Gastroesophageal sphincter (tissue), 4 donors: ENCODE data around the gene TEAD2. TPM values are rescaled to one million over a fixed set of nuclear protein-coding genes. Genes with fewer than 3 reads are reported as not detected.

ENCODE experiments used
- ATAC-seq: fragments of 150-250 bp; one replicate; pipeline ENCODE4 v1.9.1; 2016; ENCODE audit warnings: mild to moderate bottlenecking, moderate library complexity
- H3K27ac ChIP-seq, 4 donors: fragments of 200-600 bp; sonication (generic) in 3 of 4; 1 replicate in 3 of 4; 2 replicates in 1 of 4; pipeline ENCODE4 v1.5.1; 2016 to 2019
- H3K27me3 ChIP-seq: fragments of 200-600 bp; sonication (generic); one replicate; pipeline ENCODE4 v1.5.1; 2019
- H3K36me3 ChIP-seq, 2 donors: fragments of 200-600 bp; sonication (generic); one replicate each; pipeline ENCODE4 v1.5.1; 2019; ENCODE audit warnings: control low read depth in 1 of 2
- H3K4me1 ChIP-seq, 3 donors: fragments of 200-600 bp; sonication (generic); 1 replicate in 2 of 3; 2 replicates in 1 of 3; pipeline ENCODE4 v1.5.1; 2016 to 2019; ENCODE audit warnings: control low read depth in 2 of 3
- H3K4me3 ChIP-seq, 2 donors: fragments of 200-600 bp; sonication (generic); one replicate each; pipeline ENCODE4 v1.5.1; 2019; ENCODE audit warnings: mild to moderate bottlenecking in 1 of 2, moderate library complexity in 1 of 2
- H3K9me3 ChIP-seq, 3 donors: fragments of 200-600 bp; sonication (generic); one replicate each; pipeline ENCODE4 v1.5.1; 2017 to 2019; ENCODE audit warnings: control low read depth in 2 of 3
- CTCF ChIP-seq, 4 experiments: fragments of 200-600 bp in 2 of 4; fragments of 450-650 bp in 2 of 4; sonication (generic) in 1 of 4; IDR thresholded peaks; one replicate each; pipeline ENCODE4 v1.5.1; 2017 to 2019; ENCODE audit warnings: antibody characterized with exemption in 4 of 4, mild to moderate bottlenecking in 2 of 4, moderate library complexity in 2 of 4
- EP300 ChIP-seq: sonication (generic); formaldehyde crosslinking; IDR thresholded peaks from one replicate; pipeline ENCODE4 v1.6.1; 2017; ENCODE audit warnings: antibody characterized with exemption, mild to moderate bottlenecking
- POLR2A ChIP-seq, 2 donors: fragments of 450-650 bp; IDR thresholded peaks; one replicate each; pipeline ENCODE4 v1.6.1; 2017; ENCODE audit warnings: antibody characterized with exemption in 2 of 2, mild to moderate bottlenecking in 2 of 2, moderate library complexity in 1 of 2
- POLR2AphosphoS5 ChIP-seq: sonication (generic); formaldehyde crosslinking; IDR thresholded peaks from one replicate; pipeline ENCODE4 v1.6.1; 2017; ENCODE audit warnings: antibody characterized with exemption
- WGBS, 2 donors: methylation state at CpG; one replicate each; pipeline ENCODE4 v1.1.5; 2018; ENCODE audit warnings: low coverage in 1 of 2; 5-methylcytosine and 5-hydroxymethylcytosine counted together
- total RNA-seq, 4 donors: library from RNA; depleted of rRNA; stranded (reverse); fragments of >200 nt; gene quantifications; one replicate each; pipeline ENCODE4 v1.1.0, GENCODE V29; 2016

The TEAD2 gene
- total RNA-seq, 4 donors from 2014 or later: 47.5 to 73.1 (median 51.1) TPM

- peak; percentile 74 for ATAC-seq
- WGBS, 2 donors: 17% methylated on average over 8 of the region's 40 CpGs; no CpG with 5 or more reads in 1 of the 2 donors
- peak within 1 kb of the TSS in 1 of 2 donors; percentile 23 for H3K4me3 ChIP-seq
- no peaks in the 10 kb centered on the region for H3K4me1 ChIP-seq
- H3K27me3 ChIP-seq: peaks cover 52% of the 10 kb centered on the region
- no peak for TF ChIP-seq POLR2A (IDR thresholded peaks at IDR 0.05)
- no peak for TF ChIP-seq POLR2AphosphoS5
- TF ChIP-seq EP300: no peak
- no peak for TF ChIP-seq CTCF (IDR thresholded peaks at IDR 0.05)
- H3K36me3 ChIP-seq: no peaks in the 10 kb centered on the region
- H3K9me3 ChIP-seq: peaks cover 0 to 3% (median 0%) of the 10 kb centered on the region in 3 donors
- no peak within 1 kb of the TSS for H3K27ac ChIP-seq
Measured at GRCh38 chr19:49387936-49388372, 25.7 kb upstream of the TEAD2 start, which contains the start of gene KASH5. Gene KASH5, plus strand, starts transcription at chr19:49388249. Its CDS starts 2,635 bp downstream, at chr19:49390884.

GRCh38 chr19:49383599-49383998 is 21.4 kb upstream of the TEAD2 start:
- TF ChIP-seq POLR2A (IDR thresholded peaks at IDR 0.05) (no peak), POLR2AphosphoS5 (no peak), CTCF (IDR thresholded peaks at IDR 0.05) (no peak), EP300 (no peak)
- no peak overlapping the region for H3K4me3 ChIP-seq
- 0 to 81% methylated on average over 1 of the region's 1 CpG for WGBS, 2 donors
- no peak for ATAC-seq
- H3K27ac ChIP-seq: no peak overlapping the region
- H3K27me3 ChIP-seq: peaks cover 34% of the 10 kb centered on the region
- no peaks in the 10 kb centered on the region for H3K4me1 ChIP-seq
- no peaks in the 10 kb centered on the region for H3K36me3 ChIP-seq
- peaks cover 0 to 18% (median 2%) of the 10 kb centered on the region in 3 donors for H3K9me3 ChIP-seq

GRCh38 chr19:49382639-49383038 is 20.4 kb upstream of the TEAD2 start:
- Histone ChIP-seq H3K4me3 (no peak overlapping the region), H3K36me3 (no peaks in the 10 kb centered on the region), H3K27me3 (peaks cover 25% of the 10 kb centered on the region), H3K9me3 (peaks cover 0 to 18% (median 2%) of the 10 kb centered on the region in 3 donors), H3K27ac (no peak overlapping the region), H3K4me1 (no peaks in the 10 kb centered on the region)
- ATAC-seq: no peak
- whole genome bisulfite sequencing, 2 donors: 81 to 88% methylated on average over 5 of the region's 5 CpGs
- TF ChIP-seq EP300 (no peak), POLR2A (IDR thresholded peaks at IDR 0.05) (no peak), POLR2AphosphoS5 (no peak)

GRCh38 chr19:49380391-49380790 is 18.2 kb upstream of the TEAD2 start:
- Histone ChIP-seq H3K36me3 (no peaks in the 10 kb centered on the region), H3K27me3 (peaks cover 18% of the 10 kb centered on the region), H3K4me3 (no peak overlapping the region), H3K9me3 (peaks cover 0 to 18% (median 2%) of the 10 kb centered on the region in 3 donors), H3K4me1 (no peaks in the 10 kb centered on the region), H3K27ac (no peak overlapping the region)
- 84 to 92% methylated on average over 2 to 3 of the region's 3 CpGs for WGBS, 2 donors
- TF ChIP-seq POLR2AphosphoS5 (no peak), EP300 (no peak), CTCF (IDR thresholded peaks at IDR 0.05) (no peak), POLR2A (IDR thresholded peaks at IDR 0.05) (no peak)
- no peak for ATAC-seq

GRCh38 chr19:49378512-49378911 is 16.3 kb upstream of the TEAD2 start:
- Histone ChIP-seq H3K9me3 (peaks cover 0 to 18% (median 2%) of the 10 kb centered on the region in 3 donors), H3K4me3 (no peak overlapping the region), H3K4me1 (no peaks in the 10 kb centered on the region), H3K27ac (no peak overlapping the region), H3K27me3 (peaks cover 14% of the 10 kb centered on the region), H3K36me3 (no peaks in the 10 kb centered on the region)
- TF ChIP-seq POLR2AphosphoS5 (no peak), EP300 (no peak), POLR2A (IDR thresholded peaks at IDR 0.05) (no peak), CTCF (IDR thresholded peaks at IDR 0.05) (no peak)
- 80 to 83% methylated on average over 1 to 3 of the region's 3 CpGs for WGBS, 2 donors
- no peak for ATAC-seq
